OCI-LY7 (cell line): ENCODE data around the gene CRYBB3. TPM values are rescaled to one million over a fixed set of nuclear protein-coding genes. Genes with fewer than 3 reads are reported as not detected.

ENCODE experiments used
- BruUV-seq: library from RNA; stranded (reverse); fragments of 400-500 nt; replicated peaks from 2 replicates; lab custom pipeline; 2021; lab: Mats Ljungman, UMichigan
- CTCF ChIA-PET: fragments of 300-600 bp; sonication (Branson Sonifier 250); formaldehyde crosslinking; loops from one replicate; lab custom pipeline; 2022; ENCODE audit warnings: antibody characterized with exemption; ENCODE audit not compliant: unreplicated experiment; lab: Charles Lee
- POLR2A ChIA-PET: fragments of 300-600 bp; sonication (Branson Sonifier 250); formaldehyde crosslinking; loops from one replicate; lab custom pipeline; 2022; ENCODE audit warnings: antibody characterized with exemption; lab: Charles Lee
- DNase-seq: peaks from one replicate; pipeline ENCODE4 v3.0.0-alpha.2; 2015; ENCODE audit warnings: low spot score
- H2AFZ ChIP-seq: fragments of 200-600 bp; sonication (generic), shearing (Covaris generic); 2 replicates; pipeline ENCODE4 v1.6.1; 2014; ENCODE audit warnings: mild to moderate bottlenecking, antibody characterized with exemption, low read length, moderate library complexity
- H3K27ac ChIP-seq: fragments of 200-600 bp; sonication (generic); 2 replicates; pipeline ENCODE4 v1.5.1; 2014; ENCODE audit warnings: mixed run types, low read depth, mild to moderate bottlenecking, moderate library complexity, low read length, inconsistent platforms; ENCODE audit not compliant: poor library complexity, severe bottlenecking
- H3K36me3 ChIP-seq: fragments of 200-600 bp; sonication (generic); 2 replicates; pipeline ENCODE4 v1.6.1; 2014; ENCODE audit warnings: mild to moderate bottlenecking, antibody characterized with exemption, low read length, moderate library complexity, mixed read lengths; ENCODE audit not compliant: insufficient read depth
- H3K4me1 ChIP-seq: fragments of 200-600 bp; sonication (generic); 2 replicates; pipeline ENCODE4 v1.5.1; 2014; ENCODE audit warnings: mild to moderate bottlenecking, low read length; ENCODE audit not compliant: insufficient read depth, poor library complexity, severe bottlenecking
- H3K4me2 ChIP-seq: fragments of 200-600 bp; sonication (generic); 2 replicates; pipeline ENCODE4 v1.6.1; 2014; ENCODE audit warnings: mild to moderate bottlenecking, low read length
- H3K4me3 ChIP-seq: fragments of 200-600 bp; sonication (generic); 2 replicates; pipeline ENCODE4 v1.5.1; 2014; ENCODE audit warnings: mild to moderate bottlenecking, low read depth, low read length; ENCODE audit not compliant: poor library complexity, severe bottlenecking
- H3K79me2 ChIP-seq: fragments of 200-600 bp; sonication (generic); 2 replicates; pipeline ENCODE4 v1.6.1; 2016; ENCODE audit warnings: low read depth, mild to moderate bottlenecking, low read length, moderate library complexity, mixed read lengths; ENCODE audit not compliant: insufficient read depth
- H3K9me2 ChIP-seq: fragments of 200-600 bp; sonication (generic); 2 replicates; pipeline ENCODE4 v1.6.1; 2016; ENCODE audit warnings: mild to moderate bottlenecking, low read length, mixed read lengths; ENCODE audit not compliant: insufficient read depth
- H3K9me3 ChIP-seq: fragments of 200-600 bp; sonication (generic); 2 replicates; pipeline ENCODE4 v1.6.1; 2014; ENCODE audit warnings: mild to moderate bottlenecking, mixed run types, low read length, mixed read lengths
- H4K20me1 ChIP-seq: fragments of 200-600 bp; sonication (generic); 2 replicates; pipeline ENCODE4 v1.6.1; 2014; ENCODE audit warnings: mild to moderate bottlenecking, antibody characterized with exemption, low read length, moderate library complexity, mixed read lengths; ENCODE audit not compliant: insufficient read depth
- CTCF ChIP-seq: fragments of 200-600 bp; sonication (generic); conservative IDR thresholded peaks from 2 replicates; pipeline ENCODE4 v1.5.1; 2014; ENCODE audit warnings: mild to moderate bottlenecking, antibody characterized with exemption, low read length, moderate library complexity, mixed read lengths
- EZH2phosphoT487 ChIP-seq: fragments of 200-600 bp; sonication (generic); IDR thresholded peaks from 2 replicates; pipeline ENCODE4 v1.6.1; 2018; ENCODE audit warnings: low read depth, borderline replicate concordance, mild to moderate bottlenecking, mixed run types, antibody characterized with exemption, low read length, moderate library complexity, mixed read lengths
- intact Hi-C: fragments of 100-400 bp; cut with micrococcal nuclease; formaldehyde crosslinking; loops from one replicate; pipeline ENCODE4 v1.10.0; 2022; ENCODE audit not compliant: unreplicated experiment
- total RNA-seq, 2 experiments: library from RNA; depleted of rRNA in 1 of 2; stranded (reverse); fragments of >200 nt in 1 of 2; shearing (Covaris generic) in 1 of 2; gene quantifications; 2 replicates each; pipeline ENCODE4 v1.2.3, GENCODE V29; 2014 to 2022

Gene CRYBB3
- total RNA-seq, 2 experiments from 2014 or later, result not detected

- no peak overlapping the region for H3K4me2 ChIP-seq
- no peaks in the 10 kb centered on the region for H3K4me1 ChIP-seq
- ChIA-PET CTCF (no interaction called here), POLR2A (no interaction called here)
- H3K4me3 ChIP-seq, result no peak overlapping the region
- TF ChIP-seq CTCF, result no peak
- TF ChIP-seq EZH2phosphoT487, result no peak
- no TSS peak for BruUV-seq
- H3K79me2 ChIP-seq, result no peaks in the 10 kb centered on the region
- no peaks in the 10 kb centered on the region for H3K36me3 ChIP-seq
- H3K27ac ChIP-seq, result no peak overlapping the region
- H3K9me3 ChIP-seq, result no peaks in the 10 kb centered on the region
- no peaks in the 10 kb centered on the region for H3K9me2 ChIP-seq
- H2AFZ ChIP-seq, result no peak overlapping the region
- no peaks in the 10 kb centered on the region for H4K20me1 ChIP-seq
- DNase-seq, result no peak
- intact Hi-C loops, result no loop called here
Measured at GRCh38 chr22:25212337-25212736, 12.7 kb downstream of the CRYBB3 start.

GRCh38 chr22:25213221-25213620 lies 13.6 kb downstream of the CRYBB3 start:
- TF ChIP-seq EZH2phosphoT487, result no peak
- TF ChIP-seq CTCF, result no peak
- intact Hi-C loops, result no loop called here
- H3K79me2 ChIP-seq, result no peaks in the 10 kb centered on the region
- no peaks in the 10 kb centered on the region for H3K9me2 ChIP-seq
- ChIA-PET POLR2A (no interaction called here), CTCF (no interaction called here)
- H3K4me1 ChIP-seq, result no peaks in the 10 kb centered on the region
- no peak overlapping the region for H2AFZ ChIP-seq
- H3K36me3 ChIP-seq, result no peaks in the 10 kb centered on the region
- DNase-seq, result no peak
- no peak overlapping the region for H3K4me2 ChIP-seq
- no TSS peak for BruUV-seq
- no peak overlapping the region for H3K4me3 ChIP-seq
- no peaks in the 10 kb centered on the region for H3K9me3 ChIP-seq
- H3K27ac ChIP-seq, result no peak overlapping the region
- H4K20me1 ChIP-seq, result no peaks in the 10 kb centered on the region

DNA sequence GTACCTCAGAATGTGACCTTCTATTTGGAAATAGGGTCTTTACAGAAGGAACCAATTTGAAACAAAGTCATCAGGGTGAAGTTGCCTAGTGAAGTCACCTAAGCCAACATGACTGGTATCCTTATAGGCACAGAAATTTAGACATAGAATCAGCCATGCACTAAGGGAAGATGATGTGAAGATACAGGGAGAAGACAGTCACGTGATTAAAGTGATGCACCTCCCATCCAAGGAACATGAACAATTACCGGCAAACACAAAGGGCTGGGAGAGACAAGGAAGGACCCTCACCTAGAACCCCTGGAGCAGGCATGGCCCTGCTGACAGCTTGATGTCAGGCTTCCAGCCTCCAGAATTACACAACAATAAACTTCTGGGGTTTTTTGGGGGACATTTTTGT lies 16.6 kb downstream of the CRYBB3 start:
- no peaks in the 10 kb centered on the region for H3K9me2 ChIP-seq
- H3K4me1 ChIP-seq, result no peaks in the 10 kb centered on the region
- no peak overlapping the region for H3K4me2 ChIP-seq
- no peak for TF ChIP-seq EZH2phosphoT487
- TF ChIP-seq CTCF, result no peak
- no peaks in the 10 kb centered on the region for H3K9me3 ChIP-seq
- no peaks in the 10 kb centered on the region for H3K36me3 ChIP-seq
- H2AFZ ChIP-seq, result no peak overlapping the region
- ChIA-PET CTCF (no interaction called here), POLR2A (interaction anchor here (0.7 kb wide), 1 partner anchor 13 kb away, joined by 3 read pairs; no protein-coding TSS in a partner anchor)
- H3K79me2 ChIP-seq, result no peaks in the 10 kb centered on the region
- H4K20me1 ChIP-seq, result no peaks in the 10 kb centered on the region
- BruUV-seq, result no TSS peak
- H3K4me3 ChIP-seq, result no peak overlapping the region
- intact Hi-C loops, result no loop called here
- DNase-seq, result no peak
- H3K27ac ChIP-seq, result no peak overlapping the region
